Measurements from ENCODE around the gene MYL4.

Gene MYL4

GRCh38 chr17:47224966-47225365 is 15.8 kb downstream of the MYL4 start:
- Histone ChIP-seq H3K9me3 (ENCODE audit: low read length) (peaks cover 5% of the 10 kb centered on the region; the same call in 1 of the 2 replicates), H3K9me2 (ENCODE audit: low read depth, low read length) (no peaks in the 10 kb centered on the region), H3K27ac (ENCODE audit: low read depth, low read length, poor library complexity, severe bottlenecking) (no peak overlapping the region), H3K27me3 (ENCODE audit: insufficient read depth, low read length) (no peaks in the 10 kb centered on the region), H3K4me1 (ENCODE audit: insufficient read depth, low read length, severe bottlenecking) (peaks cover 20% of the 10 kb centered on the region), H3K4me2 (ENCODE audit: low read length) (no peak overlapping the region), H2AFZ (ENCODE audit: low read length) (no peak overlapping the region), H3K36me3 (ENCODE audit: insufficient read depth, low read length) (no peaks in the 10 kb centered on the region), H3K9ac (ENCODE audit: low read length) (no peak overlapping the region), H4K20me1 (ENCODE audit: insufficient read depth, low read length) (no peaks in the 10 kb centered on the region), H3K79me2 (ENCODE audit: insufficient read depth, low read length) (no peaks in the 10 kb centered on the region), H3F3A (ENCODE audit: insufficient read depth, low read length) (no peaks in the 10 kb centered on the region), H3K4me3 (ENCODE audit: low read depth, low read length, poor library complexity, severe bottlenecking) (no peak overlapping the region)
- no peak for TF ChIP-seq CTCF (IDR thresholded peaks at IDR 0.05; ENCODE audit: low read length)

GRCh38 chr17:47225436-47225858 is 16.3 kb downstream of the MYL4 start:
- H2AFZ ChIP-seq (ENCODE audit: low read length) = no peak overlapping the region
- H3K27ac ChIP-seq (ENCODE audit: low read depth, low read length, poor library complexity, severe bottlenecking) = no peak overlapping the region
- no peaks in the 10 kb centered on the region for H3K9me2 ChIP-seq (ENCODE audit: low read depth, low read length)
- no peak overlapping the region for H3K9ac ChIP-seq (ENCODE audit: low read length)
- no peak overlapping the region for H3K4me3 ChIP-seq (ENCODE audit: low read depth, low read length, poor library complexity, severe bottlenecking)
- H3K27me3 ChIP-seq (ENCODE audit: insufficient read depth, low read length) = no peaks in the 10 kb centered on the region
- H4K20me1 ChIP-seq (ENCODE audit: insufficient read depth, low read length) = no peaks in the 10 kb centered on the region
- H3K9me3 ChIP-seq (ENCODE audit: low read length) = peaks cover 5% of the 10 kb centered on the region; the same call in 1 of the 2 replicates
- H3K4me2 ChIP-seq (ENCODE audit: low read length) = no peak overlapping the region
- TF ChIP-seq EZH2 (IDR thresholded peaks at IDR 0.05; ENCODE audit: borderline replicate concordance, low read length) = no peak
- no peak for TF ChIP-seq CTCF (IDR thresholded peaks at IDR 0.05; ENCODE audit: low read length)
- no peaks in the 10 kb centered on the region for H3F3A ChIP-seq (ENCODE audit: insufficient read depth, low read length)
- no peaks in the 10 kb centered on the region for H3K36me3 ChIP-seq (ENCODE audit: insufficient read depth, low read length)
- peaks cover 22% of the 10 kb centered on the region for H3K4me1 ChIP-seq (ENCODE audit: insufficient read depth, low read length, severe bottlenecking)
- H3K79me2 ChIP-seq (ENCODE audit: insufficient read depth, low read length) = no peaks in the 10 kb centered on the region

- H3K9me3 ChIP-seq (ENCODE audit: low read length) = peaks cover 5% of the 10 kb centered on the region; the same call in 1 of the 2 replicates
- H2AFZ ChIP-seq (ENCODE audit: low read length) = no peak overlapping the region
- no peaks in the 10 kb centered on the region for H3K79me2 ChIP-seq (ENCODE audit: insufficient read depth, low read length)
- H3K9ac ChIP-seq (ENCODE audit: low read length) = no peak overlapping the region
- no peak overlapping the region for H3K27ac ChIP-seq (ENCODE audit: low read depth, low read length, poor library complexity, severe bottlenecking)
- H4K20me1 ChIP-seq (ENCODE audit: insufficient read depth, low read length) = no peaks in the 10 kb centered on the region
- H3K4me3 ChIP-seq (ENCODE audit: low read depth, low read length, poor library complexity, severe bottlenecking) = no peak overlapping the region
- no peaks in the 10 kb centered on the region for H3K9me2 ChIP-seq (ENCODE audit: low read depth, low read length)
- TF ChIP-seq EZH2 (IDR thresholded peaks at IDR 0.05; ENCODE audit: borderline replicate concordance, low read length) = no peak
- no peak for TF ChIP-seq CTCF (IDR thresholded peaks at IDR 0.05; ENCODE audit: low read length)
- no peak overlapping the region for H3K4me2 ChIP-seq (ENCODE audit: low read length)
- no peaks in the 10 kb centered on the region for H3K36me3 ChIP-seq (ENCODE audit: insufficient read depth, low read length)
- H3K4me1 ChIP-seq (ENCODE audit: insufficient read depth, low read length, severe bottlenecking) = peaks cover 22% of the 10 kb centered on the region
- H3K27me3 ChIP-seq (ENCODE audit: insufficient read depth, low read length) = no peaks in the 10 kb centered on the region
- H3F3A ChIP-seq (ENCODE audit: insufficient read depth, low read length) = no peaks in the 10 kb centered on the region
Measured at GRCh38 chr17:47225911-47226688, 17.0 kb downstream of the MYL4 start.
